ENCODE data around the gene TARBP1.
"Not testable (repeated sequence)": the region's sequence is repeated elsewhere in the genome, so short reads cannot be mapped to it uniquely, and the experiment has no call there.

The TARBP1 gene

DNA sequence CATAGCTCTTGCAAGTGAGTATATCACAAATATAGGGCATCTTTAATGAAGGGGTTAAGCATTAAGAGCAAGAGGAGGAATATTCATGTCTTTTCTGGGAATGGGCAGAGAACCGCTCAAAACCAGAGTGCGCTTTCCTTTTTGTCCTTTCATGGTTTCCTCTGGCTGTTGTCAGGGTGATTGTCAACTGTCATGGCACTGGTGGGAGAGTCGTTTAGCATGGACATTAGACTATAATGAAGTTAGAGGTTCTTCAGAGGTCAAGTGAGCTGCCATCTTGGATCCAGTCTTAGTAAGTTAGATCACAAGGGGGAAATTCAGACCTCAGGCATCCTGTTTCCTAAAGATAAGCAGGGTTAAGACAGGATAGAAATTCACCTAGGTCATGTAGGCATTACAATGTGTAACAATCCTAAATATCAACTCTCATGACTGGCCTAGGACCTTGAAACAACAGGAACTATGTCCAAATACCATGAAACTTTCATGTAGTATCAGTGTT is 117.8 kb downstream of the TARBP1 start:
- DNase-seq (ENCODE audit: low read depth, low spot score) = no peak
- H3K27ac ChIP-seq = no peak overlapping the region

DNA sequence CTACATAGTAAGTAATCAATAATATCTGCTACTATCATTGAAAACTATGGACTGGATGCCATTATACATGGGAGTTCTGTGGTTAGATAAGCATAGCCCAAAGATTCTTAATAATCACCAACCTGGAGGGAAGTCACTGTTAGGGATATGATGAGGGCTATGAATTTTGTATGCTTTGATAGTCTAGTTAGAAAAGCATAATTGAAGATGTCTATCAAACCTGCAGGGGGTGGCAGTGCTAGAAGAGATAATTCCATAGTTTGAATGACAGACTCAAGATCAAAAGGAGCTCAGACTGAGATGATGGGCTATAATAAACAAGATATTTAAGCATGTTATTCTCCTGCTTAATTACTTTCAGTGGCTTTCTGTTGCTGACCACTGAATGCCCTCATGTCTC is 121.1 kb downstream of the TARBP1 start:
- peak overlapping the region; percentile 71 for H3K27ac ChIP-seq
- DNase-seq (ENCODE audit: low read depth, low spot score) = no peak

DNA sequence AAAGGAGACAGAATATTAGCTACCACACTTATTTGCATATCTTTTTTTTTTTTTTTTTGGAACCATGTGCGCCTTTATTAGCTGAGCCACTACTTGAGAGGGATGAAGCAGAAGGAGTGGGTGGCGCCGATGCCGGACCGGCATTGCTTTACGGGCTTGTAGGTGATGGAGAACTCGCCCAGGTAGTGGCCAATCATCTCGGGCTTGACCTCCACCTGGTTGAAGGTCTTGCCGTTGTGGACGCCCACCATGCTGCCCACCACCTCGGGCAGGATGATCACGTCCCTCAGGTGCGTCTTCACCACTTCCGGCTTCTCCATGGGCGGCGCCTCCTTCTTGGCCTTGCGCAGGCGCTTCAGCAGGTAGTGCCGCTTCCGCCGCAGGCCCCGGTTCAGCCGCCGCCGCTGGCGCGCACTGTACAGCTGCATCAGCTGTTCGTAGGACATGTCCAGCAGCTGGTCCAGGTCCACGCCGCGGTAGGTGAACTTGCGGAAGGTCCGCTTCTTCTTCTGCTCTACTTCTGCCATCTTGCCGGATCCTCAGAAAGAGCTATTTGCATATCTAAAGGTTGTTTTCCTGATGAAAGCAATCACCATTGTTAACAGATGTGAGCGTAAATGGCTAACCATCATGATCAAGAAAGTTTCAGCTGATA is 122.2 kb downstream of the TARBP1 start:
- DNase-seq (ENCODE audit: low read depth, low spot score) = not testable (repeated sequence)
- peak overlapping the region; percentile 71 for H3K27ac ChIP-seq

DNA sequence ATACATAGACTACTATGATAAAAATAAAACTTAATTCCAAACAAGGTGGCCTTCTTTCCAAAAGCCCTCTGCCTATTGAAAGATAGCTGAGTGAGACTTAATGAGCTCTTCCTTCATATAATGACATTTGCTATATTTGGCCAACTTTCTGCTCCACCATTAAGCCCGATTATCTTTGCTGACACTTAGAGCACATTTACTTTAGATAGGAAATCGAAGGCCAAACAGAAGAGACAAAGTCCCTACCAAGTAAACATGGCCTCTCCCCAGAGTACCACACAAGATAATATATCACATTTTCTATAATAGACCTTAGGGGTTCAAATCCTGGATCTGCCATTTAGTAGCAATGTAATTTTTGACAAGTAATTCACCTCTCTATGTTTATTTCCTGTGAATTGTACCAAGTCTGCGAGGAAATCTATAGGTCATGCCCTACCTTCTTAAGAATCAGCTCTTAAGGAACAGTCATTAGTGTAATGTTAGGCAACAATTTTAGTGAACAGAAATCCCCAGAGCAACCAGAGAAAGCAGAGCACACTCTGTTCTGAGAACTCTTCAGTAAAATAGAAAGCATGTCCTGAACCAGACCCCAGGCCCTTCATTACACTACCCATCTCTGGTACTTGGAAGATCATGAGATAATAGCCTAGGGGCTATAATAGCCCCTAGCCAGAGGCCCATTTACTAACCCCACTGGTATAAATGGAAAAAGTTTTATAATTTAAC is 123.0 kb downstream of the TARBP1 start:
- peak overlapping the region; percentile 71 for H3K27ac ChIP-seq
- no peak for DNase-seq (ENCODE audit: low read depth, low spot score)

DNA sequence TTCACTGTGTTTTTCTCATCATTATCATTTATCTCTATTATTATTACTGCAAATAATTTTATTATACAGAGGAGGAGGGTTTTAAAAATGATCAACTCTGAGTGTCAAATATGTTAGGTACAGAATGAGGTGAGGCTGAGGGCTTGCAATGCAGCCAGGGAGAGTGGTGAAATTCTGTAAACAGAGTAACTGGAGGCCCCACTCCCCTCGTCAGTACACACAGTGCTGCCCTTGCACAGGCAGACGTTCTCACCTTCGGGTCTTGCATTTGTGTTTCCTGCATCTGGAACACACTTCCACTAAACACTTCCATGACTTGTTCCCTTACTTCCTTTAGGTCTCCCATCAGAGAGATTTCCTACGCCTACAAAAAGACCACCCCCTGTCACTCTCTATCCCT is 130.0 kb downstream of the TARBP1 start:
- no peak overlapping the region for H3K27ac ChIP-seq
- no peak for DNase-seq (ENCODE audit: low read depth, low spot score)

DNA sequence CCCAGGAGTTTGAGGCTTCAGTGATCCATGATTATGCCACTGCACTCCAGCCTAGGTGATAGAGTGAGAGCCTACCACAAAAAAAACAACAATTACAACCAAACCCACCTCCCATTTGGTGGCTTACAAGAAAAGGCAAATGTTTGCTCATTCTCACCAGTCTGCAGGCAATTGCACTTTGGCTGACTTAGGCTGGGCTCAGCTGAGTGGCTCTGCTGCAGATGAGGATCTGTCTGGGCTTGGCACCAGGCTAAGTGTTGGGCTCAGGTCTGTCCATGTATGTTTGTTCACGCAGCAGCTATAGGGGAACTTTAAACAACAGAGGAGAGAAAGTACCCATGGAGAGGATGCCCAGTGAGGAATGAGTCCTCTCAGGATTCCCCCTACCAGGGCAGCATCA is 133.7 kb downstream of the TARBP1 start:
- no peak for DNase-seq (ENCODE audit: low read depth, low spot score)
- no peak overlapping the region for H3K27ac ChIP-seq

DNA sequence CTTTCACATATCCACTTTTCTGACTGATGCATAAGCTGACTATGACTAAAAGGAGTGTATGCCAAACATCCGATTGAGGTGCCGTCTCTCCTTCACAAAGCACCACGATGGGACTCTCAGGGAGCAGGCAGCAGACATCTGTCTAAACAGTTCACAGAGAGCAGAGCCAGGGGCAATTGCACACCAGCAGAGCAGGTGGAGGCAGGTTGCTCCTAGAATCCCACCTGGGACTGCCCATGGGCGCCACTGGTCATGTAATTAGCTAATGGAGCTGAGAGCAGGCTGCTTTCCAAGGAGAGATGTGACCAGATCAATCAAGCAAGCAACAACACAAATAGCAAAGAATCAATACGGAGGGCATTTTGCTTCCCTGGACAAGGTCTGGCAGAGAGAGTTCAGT is 136.2 kb downstream of the TARBP1 start:
- DNase-seq (ENCODE audit: low read depth, low spot score) = no peak
- no peak overlapping the region for H3K27ac ChIP-seq
